Measurements from ENCODE around the gene RNF208.

RNF208 gene

GRCh38 chr9:137213160-137214060, 8.6 kb downstream of the RNF208 start:
- no peak for DNase-seq

- no peak for DNase-seq
These were observed 9.5 kb downstream of the RNF208 start for GRCh38 chr9:137212520-137212919.

GRCh38 chr9:137211532-137211931, 10.5 kb downstream of the RNF208 start:
- no peak for DNase-seq

GRCh38 chr9:137206602-137207001, 15.4 kb downstream of the RNF208 start:
- DNase-seq, result no peak

GRCh38 chr9:137205126-137206069, 16.6 kb downstream of the RNF208 start, which contains the start of the genes NDOR1 and TMEM203:
TSS of gene NDOR1 (plus strand) at chr9:137205700. CDS start at chr9:137205778, 78 bp downstream.
TSS of gene TMEM203 (minus strand) at chr9:137205648. CDS start at chr9:137205414, 234 bp downstream.
- peak; percentile 95 for DNase-seq

GRCh38 chr9:137204731-137205125, 17.3 kb downstream of the RNF208 start:
- DNase-seq, result no peak

GRCh38 chr9:137202966-137203365, 19.1 kb downstream of the RNF208 start:
- no peak for DNase-seq

- no peak for DNase-seq
These were observed 20.7 kb downstream of the RNF208 start for GRCh38 chr9:137201205-137201868.

GRCh38 chr9:137200311-137201204, 21.5 kb downstream of the RNF208 start, which contains the start of gene TPRN:
TSS of gene TPRN (minus strand) at chr9:137200741. CDS start at chr9:137200711, 30 bp downstream.
- peak; percentile 96 for DNase-seq

- peak; percentile 46 for DNase-seq
These were observed 22.5 kb downstream of the RNF208 start for GRCh38 chr9:137199411-137200121.

- no peak for DNase-seq
These were observed 23.1 kb downstream of the RNF208 start for GRCh38 chr9:137198902-137199283.

- DNase-seq, result no peak
These were observed 23.8 kb downstream of the RNF208 start for GRCh38 chr9:137198051-137198901.

- no peak for DNase-seq
These were observed 26.4 kb downstream of the RNF208 start for GRCh38 chr9:137195525-137196220.

GRCh38 chr9:137194909-137195308, 27.1 kb downstream of the RNF208 start:
- no peak for DNase-seq

GRCh38 chr9:137194388-137194787, 27.7 kb downstream of the RNF208 start:
- no peak for DNase-seq

- DNase-seq, result no peak
These were observed 28.3 kb downstream of the RNF208 start for GRCh38 chr9:137193771-137194170.

GRCh38 chr9:137192859-137193258, 29.2 kb downstream of the RNF208 start:
- no peak for DNase-seq

GRCh38 chr9:137192448-137192780, 29.6 kb downstream of the RNF208 start:
- DNase-seq, result no peak

GRCh38 chr9:137191691-137192447, 30.2 kb downstream of the RNF208 start:
- DNase-seq, result no peak

Data from retina (tissue), 1 donor.